Suppressor macrophage treated with lipopolysaccharide for 4 hours (primary cell): ENCODE results near the gene BPIFA3.
"Not testable (repeated sequence)": the region's sequence is repeated elsewhere in the genome, so short reads cannot be mapped to it uniquely, and the experiment has no call there.

Experiments used
- DNase-seq: peaks from one replicate; pipeline ENCODE4 v3.0.0-alpha.2; 2020

Gene BPIFA3

GRCh38 chr20:33217052-33217451 is at the start of gene BPIFA3:
TSS of gene BPIFA3 (plus strand) at chr20:33217352. CDS start at chr20:33217537, 185 bp downstream.
- no peak for DNase-seq

- no peak for DNase-seq
Observed at GRCh38 chr20:33167859-33168258, 49.3 kb upstream of the BPIFA3 start, which contains the start of gene BPIFA2. TSS of gene BPIFA2 (plus strand) at chr20:33168159. CDS start at chr20:33169146, 987 bp downstream.

- DNase-seq: peak; percentile 45
Observed at GRCh38 chr20:33169176-33169794, 47.9 kb upstream of the BPIFA3 start.

- DNase-seq: no peak
Observed at GRCh38 chr20:33172781-33173180, 44.4 kb upstream of the BPIFA3 start.

- no peak for DNase-seq
Observed at GRCh38 chr20:33175123-33175522, 42.0 kb upstream of the BPIFA3 start.

GRCh38 chr20:33176101-33176500 is 41.1 kb upstream of the BPIFA3 start:
- no peak for DNase-seq

GRCh38 chr20:33177866-33178265 is 39.3 kb upstream of the BPIFA3 start:
- DNase-seq: no peak

- DNase-seq: no peak
Observed at GRCh38 chr20:33178726-33179125, 38.4 kb upstream of the BPIFA3 start.

- no peak for DNase-seq
Observed at GRCh38 chr20:33180169-33180568, 37.0 kb upstream of the BPIFA3 start.

- no peak for DNase-seq
Observed at GRCh38 chr20:33181482-33182093, 35.6 kb upstream of the BPIFA3 start.

- DNase-seq: peak; percentile 21
Observed at GRCh38 chr20:33183312-33183711, 33.8 kb upstream of the BPIFA3 start.

- DNase-seq: not testable (repeated sequence)
Observed at GRCh38 chr20:33185031-33185590, 32.0 kb upstream of the BPIFA3 start.

- no peak for DNase-seq
Observed at GRCh38 chr20:33187491-33187890, 29.7 kb upstream of the BPIFA3 start.

- no peak for DNase-seq
Observed at GRCh38 chr20:33188421-33188820, 28.7 kb upstream of the BPIFA3 start.

GRCh38 chr20:33191484-33191883 is 25.7 kb upstream of the BPIFA3 start:
- no peak for DNase-seq

- no peak for DNase-seq
Observed at GRCh38 chr20:33191955-33192354, 25.2 kb upstream of the BPIFA3 start.

- DNase-seq: no peak
Observed at GRCh38 chr20:33192912-33193501, 24.1 kb upstream of the BPIFA3 start.

GRCh38 chr20:33199026-33199425 is 18.1 kb upstream of the BPIFA3 start:
- no peak for DNase-seq

GRCh38 chr20:33202451-33202850 is 14.7 kb upstream of the BPIFA3 start:
- no peak for DNase-seq

GRCh38 chr20:33203444-33203843 is 13.7 kb upstream of the BPIFA3 start:
- DNase-seq: no peak

GRCh38 chr20:33209789-33210188 is 7.4 kb upstream of the BPIFA3 start:
- peak; percentile 70 for DNase-seq

- no peak for DNase-seq
Observed at GRCh38 chr20:33210371-33210770, 6.8 kb upstream of the BPIFA3 start.

GRCh38 chr20:33211817-33212424 is 5.2 kb upstream of the BPIFA3 start:
- DNase-seq: peak; percentile 13

GRCh38 chr20:33224399-33224798 is 7.2 kb downstream of the BPIFA3 start:
- DNase-seq: no peak
